DMS 273 (cell line): ENCODE measurements around the gene GPATCH2L.

Experiments used
- DNase-seq: peaks from one replicate; lab custom pipeline; 2025; ENCODE audit not compliant: unreplicated experiment; lab: John Stamatoyannopoulos, UW

Gene GPATCH2L

GRCh38 chr14:76253111-76253510 lies 101.4 kb downstream of the GPATCH2L start:
- no peak for DNase-seq

GRCh38 chr14:76256545-76256944 lies 104.8 kb downstream of the GPATCH2L start:
- no peak for DNase-seq

- no peak for DNase-seq
Observed at GRCh38 chr14:76257111-76257803, 105.5 kb downstream of the GPATCH2L start.

GRCh38 chr14:76257842-76258397 lies 106.2 kb downstream of the GPATCH2L start:
- peak; percentile 8 for DNase-seq

- DNase-seq, result no peak
Observed at GRCh38 chr14:76259029-76259735, 107.5 kb downstream of the GPATCH2L start.

- no peak for DNase-seq
Observed at GRCh38 chr14:76260749-76261148, 109.0 kb downstream of the GPATCH2L start.

- no peak for DNase-seq
Observed at GRCh38 chr14:76261371-76261811, 109.7 kb downstream of the GPATCH2L start.

- DNase-seq, result no peak
Observed at GRCh38 chr14:76262641-76263040, 110.9 kb downstream of the GPATCH2L start.
